UCSD-AML1 (cell line): ENCODE measurements around the gene ENO3.
A peak's percentile ranks its signal among the peaks of the same experiment; 100 is the strongest.
"Not testable (repeated sequence)": the region's sequence is repeated elsewhere in the genome, so short reads cannot be mapped to it uniquely, and the experiment has no call there.

ENCODE experiments used
- DNase-seq: peaks from one replicate; lab custom pipeline; 2025; ENCODE audit not compliant: unreplicated experiment; lab: John Stamatoyannopoulos, UW

The ENO3 gene

DNA sequence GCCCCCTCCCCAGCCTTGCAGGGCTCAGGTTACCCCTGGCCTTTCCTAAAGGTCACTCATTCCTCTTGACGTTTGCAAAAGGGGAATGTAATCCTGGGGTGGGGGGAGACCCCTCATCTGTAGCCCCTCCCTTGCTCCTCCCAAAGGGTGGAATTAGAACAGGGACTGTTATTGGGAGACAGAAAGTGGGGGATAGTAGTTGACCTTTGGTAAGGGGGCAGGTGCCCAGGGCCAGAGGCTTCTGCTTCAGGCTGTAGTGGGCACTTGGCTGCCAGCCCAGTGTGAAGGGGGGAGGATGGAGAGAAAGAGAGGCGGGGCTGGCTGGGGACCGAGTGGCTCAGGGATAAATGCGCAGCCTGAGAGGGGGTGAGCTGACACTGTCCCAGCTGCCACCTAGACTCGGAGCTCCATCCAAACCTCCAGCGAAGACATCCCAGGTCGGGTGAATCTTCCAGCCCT is at the start of gene ENO3:
TSS of gene ENO3 (plus strand) at position 374 of the 459 bp plus-strand sequence. CDS start 711 bp downstream, outside the sequence.
- no peak for DNase-seq

DNA sequence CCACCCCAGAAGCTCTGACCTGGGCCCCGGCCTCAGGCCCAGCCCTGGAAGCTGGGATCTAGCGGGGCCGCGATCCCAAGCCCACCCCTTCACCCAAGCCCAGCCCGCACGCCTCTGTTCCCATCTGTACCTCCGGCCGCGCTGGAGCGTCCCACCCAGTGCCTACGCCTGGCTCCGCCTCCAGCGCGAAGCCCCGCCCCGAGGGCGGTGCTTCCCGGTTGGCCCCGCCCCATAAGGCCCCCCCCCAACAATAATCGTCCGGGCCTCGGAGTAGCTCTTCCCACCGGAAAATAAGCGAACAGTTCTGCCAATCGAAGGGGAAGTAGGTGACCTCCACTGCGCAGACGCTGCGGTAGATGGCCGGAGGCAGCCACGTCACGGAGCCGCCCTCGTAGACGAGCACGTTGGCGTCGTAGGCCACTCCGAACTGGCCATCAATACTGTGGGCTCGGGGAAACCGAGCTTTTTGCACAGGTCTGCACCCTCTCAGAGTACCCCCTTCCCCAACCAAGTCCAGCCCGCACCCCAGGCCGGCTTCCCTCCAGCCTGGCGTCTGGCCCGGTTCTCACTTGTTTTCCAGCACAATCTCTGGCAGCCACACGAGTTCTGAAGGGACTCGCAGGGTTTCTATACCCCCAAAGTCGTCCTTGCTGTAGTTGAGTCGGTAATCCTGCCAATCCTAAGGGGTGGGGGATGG is 49.1 kb upstream of the ENO3 start:
- DNase-seq, result no peak

DNA sequence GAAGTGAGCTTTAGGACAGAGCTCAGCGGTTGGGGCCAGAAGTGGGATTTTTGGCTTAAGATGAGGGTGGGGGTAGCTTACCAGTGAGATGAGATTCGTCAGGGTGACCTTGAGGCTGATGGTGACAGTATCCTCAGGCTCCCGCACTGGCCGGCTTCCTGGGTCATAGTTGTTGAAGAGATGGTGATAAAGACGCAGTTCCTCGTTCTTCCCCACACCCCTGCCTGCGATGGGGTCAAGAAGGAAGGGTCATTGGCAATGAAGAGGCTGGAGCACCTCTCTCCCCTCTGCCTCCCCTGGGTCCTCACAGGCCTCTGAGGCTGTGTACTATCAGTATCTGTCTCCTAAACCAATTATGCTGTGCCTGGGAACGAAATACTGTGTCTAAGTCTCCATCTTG is 48.4 kb upstream of the ENO3 start:
- no peak for DNase-seq

DNA sequence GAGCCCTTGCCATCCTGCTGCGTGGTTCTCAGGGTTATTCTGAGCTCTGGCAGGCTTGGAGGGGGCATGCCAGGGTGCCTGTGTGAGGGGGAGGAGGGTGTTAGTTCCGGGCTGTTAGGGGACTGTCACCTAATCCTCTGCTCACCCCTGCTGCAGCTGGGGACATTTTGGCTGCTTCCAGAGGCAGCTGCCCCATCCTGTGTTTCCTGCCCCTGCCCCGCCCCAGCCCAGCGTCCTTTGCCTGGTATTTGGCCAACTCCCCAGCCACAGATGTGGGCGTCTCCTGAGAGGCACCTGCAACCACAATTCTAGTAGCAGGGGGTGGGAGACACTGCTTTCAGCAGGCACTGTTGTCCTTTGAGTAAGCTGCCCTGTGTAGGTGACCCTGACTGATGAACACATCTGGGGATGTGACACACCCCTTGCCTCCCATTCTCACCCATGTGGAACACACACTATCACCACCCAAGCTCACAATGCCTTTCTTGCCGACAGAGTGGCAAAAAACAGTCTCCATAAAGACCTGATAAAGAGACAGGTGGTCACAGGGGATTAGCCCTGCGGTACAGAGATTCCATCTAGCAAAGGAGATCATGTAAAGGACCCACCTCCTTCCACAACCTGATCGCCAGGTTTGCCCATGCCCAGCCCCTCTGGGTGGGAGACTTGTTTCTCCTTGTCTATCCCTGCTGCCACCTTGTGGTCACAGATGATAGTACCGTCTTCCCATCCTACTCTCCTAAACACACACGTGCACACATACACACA is 47.7 kb upstream of the ENO3 start, which contains the start of gene CHRNE:
TSS of gene CHRNE (minus strand) at position 48 of the 768 bp plus-strand sequence. CDS start at position 13, 35 bp downstream.
- peak; percentile 39 for DNase-seq

DNA sequence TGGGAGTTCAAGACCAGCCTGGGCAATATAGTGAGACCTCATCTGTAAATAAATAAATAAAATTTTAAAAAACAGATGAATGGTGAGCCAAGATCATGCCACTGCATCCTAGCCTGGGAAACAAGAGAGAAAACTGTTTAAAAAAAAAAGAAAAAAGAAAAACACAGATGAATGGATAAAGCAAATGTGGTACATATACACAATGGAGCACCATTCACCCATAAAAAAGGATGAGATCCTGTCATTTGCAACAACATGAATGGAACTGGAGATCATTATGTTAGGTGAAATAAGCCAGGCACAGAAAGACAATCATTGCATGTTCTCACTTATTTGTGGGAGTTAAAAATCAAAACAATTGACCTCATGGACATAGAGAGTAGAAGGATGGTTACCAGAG is 44.3 kb upstream of the ENO3 start:
- not testable (repeated sequence) for DNase-seq

DNA sequence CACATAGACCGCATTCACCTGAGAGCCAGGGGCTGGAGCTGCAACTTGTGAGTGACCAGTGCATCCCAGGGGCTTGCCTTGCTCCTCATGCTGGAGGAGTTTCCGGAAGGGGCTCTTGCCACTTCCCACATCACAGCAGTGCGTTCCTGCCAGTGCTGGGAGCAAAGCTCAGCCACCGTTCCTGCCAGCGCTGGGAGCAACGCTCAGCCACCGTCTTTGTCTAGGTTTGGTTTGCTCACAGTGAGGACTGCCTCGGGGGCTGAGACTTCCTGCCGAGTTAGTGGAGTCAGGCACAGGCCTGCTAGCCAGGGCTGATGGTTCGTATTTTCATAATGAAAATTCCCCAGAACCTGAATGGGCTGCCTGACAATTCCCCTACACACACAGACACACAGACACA is 42.6 kb upstream of the ENO3 start:
- peak; percentile 47 for DNase-seq

DNA sequence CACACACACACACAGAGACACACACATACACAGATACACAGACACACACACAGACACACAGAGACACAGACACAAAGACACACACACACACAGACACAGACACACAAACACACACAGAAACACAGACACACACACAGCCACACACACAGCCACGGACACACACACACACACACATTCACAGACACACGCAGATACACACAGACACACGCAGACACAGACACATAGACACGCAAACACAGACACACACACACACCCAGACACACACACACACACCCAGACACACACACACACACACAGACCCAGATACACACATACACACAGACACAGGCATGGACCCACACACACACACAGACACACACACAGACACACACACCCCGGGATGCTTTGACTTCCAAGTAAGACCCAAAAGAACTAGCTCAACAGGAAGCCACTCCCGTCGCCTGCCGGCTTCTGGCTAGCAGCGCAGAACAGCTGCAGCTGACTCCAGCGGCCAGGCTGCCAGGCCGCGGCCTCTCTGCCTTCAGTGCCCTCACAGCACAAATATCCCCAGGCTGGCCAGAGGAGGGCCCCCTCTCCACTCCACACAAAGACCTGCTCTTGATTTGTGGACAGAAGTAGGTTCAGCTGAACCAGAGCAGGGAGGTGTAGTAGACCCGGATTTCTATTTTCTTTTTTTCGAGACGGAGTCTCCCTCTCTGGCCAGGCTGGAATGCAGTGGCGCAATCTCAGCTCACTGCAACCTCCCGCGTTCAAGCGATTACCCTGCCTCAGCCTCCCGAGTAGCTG is 42.0 kb upstream of the ENO3 start:
- DNase-seq, result peak; percentile 90

DNA sequence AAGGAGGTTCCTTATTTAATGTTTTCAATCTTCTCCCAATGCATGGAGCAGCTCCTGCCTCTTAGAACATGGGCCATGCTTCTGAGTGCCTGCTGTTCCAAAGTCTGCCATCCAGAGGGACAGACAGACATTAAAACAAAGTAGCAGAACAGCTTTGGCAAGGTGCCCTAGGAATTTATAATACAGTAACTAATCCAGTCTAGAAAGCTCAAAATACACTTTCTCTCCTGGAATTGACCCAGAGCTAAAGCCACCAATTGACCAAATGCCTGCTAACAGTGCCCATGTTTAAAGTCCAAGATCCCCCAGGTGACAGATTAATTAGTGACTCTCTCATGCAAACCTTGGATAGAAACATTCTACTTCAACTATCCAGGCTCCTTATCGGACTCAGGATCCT is 36.9 kb upstream of the ENO3 start:
- no peak for DNase-seq

DNA sequence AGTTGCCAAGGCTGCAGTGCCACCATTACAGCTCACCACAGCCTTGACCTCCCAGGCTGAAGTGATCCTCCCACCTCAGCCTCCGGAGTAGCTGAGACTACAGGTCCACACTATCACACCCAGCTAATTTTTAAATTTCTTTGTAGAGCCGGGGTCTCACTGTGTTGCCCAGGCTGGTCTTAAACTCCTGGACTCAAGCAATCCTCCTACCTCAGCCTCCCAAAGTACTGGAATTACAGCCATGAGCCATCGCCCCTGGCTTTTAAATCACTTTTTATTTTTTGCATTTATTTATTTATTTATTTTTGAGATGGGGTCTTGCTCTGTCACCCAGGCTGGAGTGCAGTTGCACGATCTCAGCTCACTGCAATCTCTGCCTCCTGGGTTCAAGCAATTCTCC is 36.4 kb upstream of the ENO3 start:
- DNase-seq, result not testable (repeated sequence)

DNA sequence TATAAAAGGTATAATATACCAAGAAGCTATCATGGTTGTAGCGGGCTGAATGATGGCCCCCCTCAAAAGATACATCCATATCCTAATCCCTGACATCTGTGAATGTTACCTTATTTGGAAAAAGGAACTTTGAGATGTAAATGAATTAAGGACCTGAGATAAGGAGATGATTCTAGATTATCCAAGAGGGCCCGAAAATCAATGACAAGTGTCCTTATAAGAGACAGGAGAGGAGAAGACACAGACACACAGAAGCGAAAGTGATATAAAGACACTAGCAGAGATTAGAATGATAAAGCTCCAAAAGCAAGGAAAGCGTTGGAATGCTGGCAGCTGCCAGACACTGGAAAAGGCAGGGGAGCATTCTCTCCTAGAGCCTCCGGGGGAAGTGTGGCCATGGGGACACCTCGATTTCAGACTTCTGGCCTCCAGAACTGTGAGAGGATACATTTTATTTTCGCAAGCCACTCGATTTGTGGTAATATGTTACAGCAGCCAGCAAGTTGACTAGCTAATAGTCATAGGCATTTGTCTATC is 31.3 kb upstream of the ENO3 start:
- DNase-seq, result no peak

DNA sequence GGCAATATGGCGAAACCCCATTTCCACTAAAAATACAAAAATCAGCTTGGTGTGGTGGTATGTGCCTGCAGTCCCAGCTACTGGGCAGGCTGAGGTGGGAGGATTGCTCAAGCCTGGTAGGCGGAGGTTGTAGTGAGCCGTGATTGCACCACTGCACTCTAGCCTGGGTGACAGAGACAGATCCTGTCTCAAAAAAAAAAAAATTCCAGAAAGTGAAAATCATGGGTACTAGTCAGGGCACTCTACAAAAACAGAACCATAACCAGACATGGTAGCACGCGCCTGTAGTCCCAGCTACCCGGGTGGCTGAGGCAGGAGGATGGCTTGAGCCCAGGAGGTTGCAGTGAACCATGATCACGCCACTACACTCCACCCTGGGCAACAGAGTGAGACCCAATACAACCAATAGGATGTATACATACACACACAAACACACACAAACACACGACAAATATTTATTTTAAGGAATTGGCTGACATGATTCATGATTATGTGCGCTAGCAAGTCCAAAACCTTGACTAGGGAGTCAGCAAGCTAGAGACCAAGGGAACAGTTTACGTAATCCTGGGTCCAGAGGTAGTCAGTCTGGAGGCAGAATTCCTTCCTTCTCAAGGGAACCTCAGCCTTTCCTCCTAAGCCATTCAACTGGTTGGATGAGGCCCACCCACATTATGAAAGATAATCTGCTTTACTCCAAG is 30.4 kb upstream of the ENO3 start:
- DNase-seq, result no peak

DNA sequence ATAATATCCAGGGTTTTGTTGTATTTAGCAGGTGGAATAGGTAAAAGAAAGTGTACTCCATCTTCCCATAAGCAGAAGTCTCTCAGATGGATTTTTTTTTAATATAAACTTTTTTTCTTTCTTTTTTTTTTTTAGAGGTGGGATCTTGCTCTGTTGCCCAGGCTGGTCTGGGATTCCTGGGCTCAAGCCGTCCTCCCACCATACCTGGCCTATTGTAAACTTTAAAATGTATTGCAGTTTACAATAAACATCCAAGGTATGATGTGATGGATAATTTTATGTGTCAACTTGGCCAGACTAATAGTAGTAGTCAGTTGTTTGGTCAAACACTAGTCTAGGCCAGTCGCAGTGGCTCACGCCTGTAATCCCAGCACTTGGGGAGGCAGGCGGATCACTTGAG is 29.6 kb upstream of the ENO3 start:
- no peak for DNase-seq

DNA sequence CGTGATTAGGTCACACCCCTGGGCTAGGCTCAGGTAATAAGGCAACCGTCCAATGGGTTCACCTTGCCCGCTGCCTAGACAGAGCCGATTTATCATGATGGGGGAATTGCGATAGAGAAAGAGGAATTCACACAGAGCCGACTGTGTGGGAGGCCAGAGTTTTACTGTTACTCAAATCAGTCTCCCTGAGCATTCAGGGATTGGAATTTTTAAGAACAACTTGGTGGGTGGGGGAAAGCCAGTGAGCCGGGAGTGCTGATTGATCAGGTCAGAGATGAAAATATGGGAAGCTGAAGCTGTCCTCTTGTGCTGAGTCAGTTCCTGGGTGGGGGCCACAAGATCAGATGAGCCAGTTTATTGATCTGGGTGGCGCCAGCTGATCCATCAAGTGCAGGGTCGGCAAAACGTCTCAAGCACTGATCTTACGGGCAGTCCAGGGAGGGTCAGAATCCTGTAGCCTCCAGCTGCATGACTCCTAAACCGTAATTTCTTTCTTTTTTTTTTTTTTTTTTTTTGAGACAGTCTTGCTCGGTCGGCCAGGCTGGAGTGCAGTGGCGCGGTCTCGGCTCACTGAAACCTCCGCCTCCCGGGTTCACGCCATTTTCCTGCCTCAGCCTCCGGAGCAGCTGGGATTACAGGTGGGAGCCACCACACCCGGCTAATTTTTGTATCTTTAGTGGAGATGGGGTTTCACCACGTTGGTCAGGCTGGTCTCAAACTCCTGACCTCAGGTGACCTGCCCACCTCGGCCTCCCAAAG is 24.2 kb upstream of the ENO3 start:
- not testable (repeated sequence) for DNase-seq

DNA sequence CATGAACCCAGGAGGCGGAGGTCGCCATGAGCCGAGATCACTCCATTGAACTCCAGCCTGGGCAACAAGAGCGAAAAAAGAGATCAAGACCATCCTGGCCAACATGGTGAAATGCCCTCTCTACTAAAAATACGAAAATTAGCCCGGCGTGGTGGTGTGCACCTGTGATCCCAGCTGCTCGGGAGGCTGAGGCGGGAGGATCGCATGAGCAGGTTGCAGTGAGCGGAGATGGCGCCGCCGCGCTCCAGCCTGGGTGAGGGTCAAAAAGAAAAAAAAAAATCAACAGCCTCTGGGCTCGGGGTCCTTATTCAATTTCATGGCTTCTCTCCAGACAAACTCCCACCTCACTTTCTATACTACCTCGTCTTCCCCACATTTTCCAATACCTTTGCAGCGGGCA is 22.0 kb upstream of the ENO3 start:
- no peak for DNase-seq

DNA sequence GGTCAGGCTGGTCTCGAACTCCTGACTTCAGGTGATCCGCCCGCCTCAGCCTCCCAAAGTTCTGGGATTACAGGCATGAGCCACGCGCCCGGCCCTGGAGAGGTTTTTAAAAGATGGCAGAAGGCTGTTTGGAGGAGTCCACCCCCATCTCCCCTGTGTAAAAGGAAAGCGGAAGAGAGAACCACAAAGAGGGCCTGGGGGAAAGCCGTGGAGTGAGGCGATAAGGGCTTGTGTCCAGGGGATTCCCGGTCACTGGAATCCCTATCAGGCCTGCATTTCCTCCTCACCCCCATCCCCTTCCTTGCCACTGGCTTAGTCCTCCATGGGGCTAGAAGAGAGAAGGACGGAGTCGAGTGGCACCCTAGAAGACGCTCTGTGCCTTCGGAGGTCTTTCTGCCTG is 19.0 kb upstream of the ENO3 start, which contains the start of gene GP1BA:
TSS of gene GP1BA (plus strand) at position 315 of the 400 bp plus-strand sequence. CDS start 328 bp downstream, outside the sequence.
- peak; percentile 51 for DNase-seq

DNA sequence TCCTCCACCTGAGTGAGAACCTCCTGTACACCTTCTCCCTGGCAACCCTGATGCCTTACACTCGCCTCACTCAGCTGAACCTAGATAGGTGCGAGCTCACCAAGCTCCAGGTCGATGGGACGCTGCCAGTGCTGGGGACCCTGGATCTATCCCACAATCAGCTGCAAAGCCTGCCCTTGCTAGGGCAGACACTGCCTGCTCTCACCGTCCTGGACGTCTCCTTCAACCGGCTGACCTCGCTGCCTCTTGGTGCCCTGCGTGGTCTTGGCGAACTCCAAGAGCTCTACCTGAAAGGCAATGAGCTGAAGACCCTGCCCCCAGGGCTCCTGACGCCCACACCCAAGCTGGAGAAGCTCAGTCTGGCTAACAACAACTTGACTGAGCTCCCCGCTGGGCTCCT is 18.2 kb upstream of the ENO3 start:
- DNase-seq, result no peak

DNA sequence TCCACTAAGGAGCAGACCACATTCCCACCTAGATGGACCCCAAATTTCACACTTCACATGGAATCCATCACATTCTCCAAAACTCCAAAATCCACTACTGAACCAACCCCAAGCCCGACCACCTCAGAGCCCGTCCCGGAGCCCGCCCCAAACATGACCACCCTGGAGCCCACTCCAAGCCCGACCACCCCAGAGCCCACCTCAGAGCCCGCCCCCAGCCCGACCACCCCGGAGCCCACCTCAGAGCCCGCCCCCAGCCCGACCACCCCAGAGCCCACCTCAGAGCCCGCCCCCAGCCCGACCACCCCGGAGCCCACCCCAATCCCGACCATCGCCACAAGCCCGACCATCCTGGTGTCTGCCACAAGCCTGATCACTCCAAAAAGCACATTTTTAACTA is 17.3 kb upstream of the ENO3 start:
- no peak for DNase-seq

DNA sequence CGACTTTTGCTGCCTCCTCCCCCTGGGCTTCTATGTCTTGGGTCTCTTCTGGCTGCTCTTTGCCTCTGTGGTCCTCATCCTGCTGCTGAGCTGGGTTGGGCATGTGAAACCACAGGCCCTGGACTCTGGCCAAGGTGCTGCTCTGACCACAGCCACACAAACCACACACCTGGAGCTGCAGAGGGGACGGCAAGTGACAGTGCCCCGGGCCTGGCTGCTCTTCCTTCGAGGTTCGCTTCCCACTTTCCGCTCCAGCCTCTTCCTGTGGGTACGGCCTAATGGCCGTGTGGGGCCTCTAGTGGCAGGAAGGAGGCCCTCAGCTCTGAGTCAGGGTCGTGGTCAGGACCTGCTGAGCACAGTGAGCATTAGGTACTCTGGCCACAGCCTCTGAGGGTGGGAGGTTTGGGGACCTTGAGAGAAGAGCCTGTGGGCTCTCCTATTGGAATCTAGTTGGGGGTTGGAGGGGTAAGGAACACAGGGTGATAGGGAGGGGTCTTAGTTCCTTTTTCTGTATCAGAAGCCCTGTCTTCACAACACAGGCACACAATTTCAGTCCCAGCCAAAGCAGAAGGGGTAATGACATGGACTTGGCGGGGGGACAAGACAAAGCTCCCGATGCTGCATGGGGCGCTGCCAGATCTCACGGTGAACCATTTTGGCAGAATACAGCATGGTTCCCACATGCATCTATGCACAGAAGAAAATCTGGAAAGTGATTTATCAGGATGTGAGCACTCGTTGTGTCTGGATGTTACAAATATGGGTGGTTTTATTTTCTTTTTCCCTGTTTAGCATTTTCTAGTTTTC is 16.5 kb upstream of the ENO3 start:
- DNase-seq, result peak; percentile 85

DNA sequence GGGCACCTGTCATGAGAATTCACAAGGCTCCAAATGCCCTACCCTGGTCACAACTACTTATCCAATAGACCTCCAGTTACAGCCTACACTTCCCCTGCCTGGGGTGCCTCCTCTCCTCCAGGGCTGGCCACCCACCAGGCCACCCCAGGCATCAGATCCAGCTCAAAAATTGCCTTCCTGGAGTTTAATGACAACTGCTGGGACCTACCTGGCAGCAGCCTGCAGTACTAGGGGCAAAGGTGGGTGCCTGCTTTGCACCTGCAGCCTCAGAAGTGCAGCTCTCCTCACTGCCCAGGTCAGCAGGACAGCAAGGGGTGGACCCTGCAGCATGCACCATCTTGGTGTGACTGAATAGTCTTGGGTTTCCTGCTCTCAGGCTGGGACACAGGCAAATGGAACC is 15.3 kb upstream of the ENO3 start:
- no peak for DNase-seq
